ENCODE data around the gene KLHL22.
"Not testable (repeated sequence)": the region's sequence is repeated elsewhere in the genome, so short reads cannot be mapped to it uniquely, and the experiment has no call there.

KLHL22 gene, protein sequence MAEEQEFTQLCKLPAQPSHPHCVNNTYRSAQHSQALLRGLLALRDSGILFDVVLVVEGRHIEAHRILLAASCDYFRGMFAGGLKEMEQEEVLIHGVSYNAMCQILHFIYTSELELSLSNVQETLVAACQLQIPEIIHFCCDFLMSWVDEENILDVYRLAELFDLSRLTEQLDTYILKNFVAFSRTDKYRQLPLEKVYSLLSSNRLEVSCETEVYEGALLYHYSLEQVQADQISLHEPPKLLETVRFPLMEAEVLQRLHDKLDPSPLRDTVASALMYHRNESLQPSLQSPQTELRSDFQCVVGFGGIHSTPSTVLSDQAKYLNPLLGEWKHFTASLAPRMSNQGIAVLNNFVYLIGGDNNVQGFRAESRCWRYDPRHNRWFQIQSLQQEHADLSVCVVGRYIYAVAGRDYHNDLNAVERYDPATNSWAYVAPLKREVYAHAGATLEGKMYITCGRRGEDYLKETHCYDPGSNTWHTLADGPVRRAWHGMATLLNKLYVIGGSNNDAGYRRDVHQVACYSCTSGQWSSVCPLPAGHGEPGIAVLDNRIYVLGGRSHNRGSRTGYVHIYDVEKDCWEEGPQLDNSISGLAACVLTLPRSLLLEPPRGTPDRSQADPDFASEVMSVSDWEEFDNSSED

DNA sequence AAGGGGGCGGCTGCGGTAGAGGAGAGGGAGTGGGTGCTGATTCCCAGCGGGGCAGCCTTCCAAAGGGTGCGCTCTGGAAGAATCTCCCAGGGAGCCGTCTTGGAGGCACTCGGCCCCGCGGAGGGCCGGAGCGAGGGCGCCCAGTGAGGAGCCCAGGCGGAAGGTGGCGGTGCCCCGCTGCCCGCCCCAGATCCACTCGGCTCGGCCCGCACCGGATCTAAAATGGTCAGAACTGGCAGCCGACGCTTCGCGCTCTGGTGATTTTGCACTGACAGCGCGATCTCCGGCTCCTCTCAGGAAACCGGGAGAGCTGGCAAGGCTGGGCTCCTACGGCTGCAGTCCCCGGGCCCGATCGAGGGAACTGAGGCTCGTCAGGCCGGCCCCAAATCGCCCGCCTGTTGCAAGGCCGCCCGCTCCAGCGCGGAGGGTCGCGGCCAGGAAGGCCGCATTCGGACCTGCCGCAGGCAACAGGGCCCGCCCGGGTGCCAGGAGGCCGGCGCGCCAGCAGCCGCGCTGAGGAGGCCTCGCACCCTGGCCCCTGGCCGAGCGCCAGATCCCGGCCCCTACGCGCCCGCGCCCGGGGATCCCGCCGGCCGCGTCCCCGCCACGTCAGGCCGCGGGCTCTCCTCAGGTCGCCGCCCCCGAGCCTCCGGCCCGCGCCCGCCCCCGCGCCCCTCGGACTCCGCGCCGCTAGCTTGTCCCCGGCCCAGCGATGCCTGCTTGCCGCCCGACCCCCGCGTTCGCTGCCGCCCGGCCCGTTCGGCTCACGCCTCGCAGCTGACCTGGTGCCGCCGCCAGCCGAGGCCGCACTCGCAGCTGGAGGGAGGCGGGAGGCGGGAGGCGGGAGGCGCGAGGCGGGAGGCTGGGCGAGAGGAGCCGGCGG, at the start of gene KLHL22:
KLHL22 (minus strand) TSS at position 818 of the 883 bp plus-strand sequence. CDS start 6,584 bp downstream, outside the sequence.
- H3K36me3 ChIP-seq (ENCODE audit: control insufficient read depth, insufficient read depth, low read length): peaks cover under 1% of the 10 kb centered on the region
- H3K4me1 ChIP-seq (ENCODE audit: control insufficient read depth, insufficient read depth, low read length): peaks cover 8% of the 10 kb centered on the region
- peak within 1 kb of the TSS; percentile 89 for H3K4me3 ChIP-seq (ENCODE audit: low read length)
- no peaks in the 10 kb centered on the region for H3K27me3 ChIP-seq (ENCODE audit: control insufficient read depth, insufficient read depth, low read length)
- peak within 1 kb of the TSS; percentile 95 for H3K27ac ChIP-seq (ENCODE audit: low read depth, low read length)
- peak within 1 kb of the TSS; percentile 69 for H3K9ac ChIP-seq (ENCODE audit: low read length)

DNA sequence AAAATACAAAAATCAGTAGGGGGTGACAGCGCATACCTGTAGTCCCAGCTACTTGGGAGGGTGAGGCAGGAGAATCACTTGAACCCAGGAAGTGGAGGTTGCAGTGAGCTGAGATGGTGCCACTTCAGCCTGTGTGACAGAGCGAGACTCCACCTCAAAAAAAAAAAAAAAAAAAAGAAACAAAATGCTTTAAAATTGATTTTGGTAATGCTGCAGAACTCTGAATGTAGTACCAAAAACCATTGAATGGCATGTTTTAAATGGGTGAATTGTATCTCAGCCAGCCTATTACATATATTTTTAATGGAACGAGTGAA, 49.7 kb upstream of the KLHL22 start:
- not testable (repeated sequence) for H3K4me3 ChIP-seq (ENCODE audit: low read length); H3K36me3 ChIP-seq (ENCODE audit: control insufficient read depth, insufficient read depth, low read length); H3K27me3 ChIP-seq (ENCODE audit: control insufficient read depth, insufficient read depth, low read length); H3K27ac ChIP-seq (ENCODE audit: low read depth, low read length); H3K9ac ChIP-seq (ENCODE audit: low read length)
- peaks cover 13% of the 10 kb centered on the region for H3K4me1 ChIP-seq (ENCODE audit: control insufficient read depth, insufficient read depth, low read length)

DNA sequence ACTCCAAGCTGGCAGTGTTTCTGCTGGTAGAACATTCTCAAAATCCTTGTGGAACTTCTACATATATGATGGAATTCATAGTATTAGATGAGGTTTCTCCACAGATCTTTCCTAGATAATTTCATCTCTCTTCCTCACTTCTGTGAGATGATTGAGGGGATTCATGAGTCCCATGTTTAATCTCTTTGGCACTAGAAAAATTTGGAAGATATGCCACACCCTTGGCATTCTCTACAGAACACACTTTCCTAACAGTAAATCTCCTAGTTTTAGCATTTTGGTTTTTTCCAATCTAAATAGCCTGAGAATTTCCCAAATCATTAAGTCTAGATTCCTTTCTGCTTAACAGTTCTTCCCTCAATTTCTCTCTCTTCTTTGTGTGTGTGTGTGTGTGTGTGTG, 47.1 kb upstream of the KLHL22 start:
- H3K27ac ChIP-seq (ENCODE audit: low read depth, low read length): no peak overlapping the region

DNA sequence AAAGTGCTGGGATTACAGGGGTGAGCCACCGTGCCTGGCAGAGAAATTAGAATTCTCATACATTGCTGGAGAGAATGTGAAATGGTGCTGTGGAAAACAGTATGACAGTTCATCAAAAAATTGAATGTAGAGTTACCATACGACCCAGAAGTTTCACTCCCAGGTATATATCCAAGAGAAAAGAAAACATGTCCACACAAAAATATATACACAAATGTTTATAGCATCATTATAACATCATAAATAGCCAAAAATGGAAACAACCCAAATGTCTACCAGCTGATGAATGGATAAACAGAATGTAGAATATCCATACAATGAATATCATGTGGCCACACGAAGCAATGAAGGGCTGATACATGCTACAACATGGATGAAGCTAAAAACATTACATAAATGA, 46.5 kb upstream of the KLHL22 start:
- H3K27me3 ChIP-seq (ENCODE audit: control insufficient read depth, insufficient read depth, low read length): no peaks in the 10 kb centered on the region
- no peaks in the 10 kb centered on the region for H3K4me1 ChIP-seq (ENCODE audit: control insufficient read depth, insufficient read depth, low read length)
- H3K27ac ChIP-seq (ENCODE audit: low read depth, low read length): no peak overlapping the region
- no peak overlapping the region for H3K4me3 ChIP-seq (ENCODE audit: low read length)
- peaks cover 7% of the 10 kb centered on the region for H3K36me3 ChIP-seq (ENCODE audit: control insufficient read depth, insufficient read depth, low read length)
- H3K9ac ChIP-seq (ENCODE audit: low read length): no peak overlapping the region

More for the DNA sequence above, 47.1 kb upstream of the KLHL22 start:
- no peaks in the 10 kb centered on the region for H3K27me3 ChIP-seq (ENCODE audit: control insufficient read depth, insufficient read depth, low read length)
- no peak overlapping the region for H3K4me3 ChIP-seq (ENCODE audit: low read length)
- H3K36me3 ChIP-seq (ENCODE audit: control insufficient read depth, insufficient read depth, low read length): no peaks in the 10 kb centered on the region
- H3K9ac ChIP-seq (ENCODE audit: low read length): no peak overlapping the region
- H3K4me1 ChIP-seq (ENCODE audit: control insufficient read depth, insufficient read depth, low read length): no peaks in the 10 kb centered on the region

DNA sequence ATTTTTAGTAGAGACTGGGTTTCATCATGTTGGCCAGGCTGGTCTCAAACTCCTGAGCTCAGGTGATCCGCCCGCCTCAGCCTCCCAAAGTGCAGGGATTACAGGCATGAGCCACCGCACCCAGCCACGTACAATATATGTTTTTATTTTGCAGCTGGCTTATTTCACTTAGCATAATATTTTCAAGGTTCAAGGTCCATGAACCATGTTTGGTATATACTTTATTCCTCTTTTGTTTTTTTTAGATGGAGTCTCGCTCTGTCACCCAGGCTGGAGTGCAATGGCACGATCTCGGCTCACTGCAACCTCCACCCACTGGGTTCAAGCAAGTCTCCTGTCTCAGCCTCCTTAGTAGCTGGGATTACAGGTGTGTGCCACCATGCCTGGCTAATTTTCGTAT, 43.3 kb upstream of the KLHL22 start:
- not testable (repeated sequence) for H3K4me1 ChIP-seq (ENCODE audit: control insufficient read depth, insufficient read depth, low read length); H3K4me3 ChIP-seq (ENCODE audit: low read length); H3K27me3 ChIP-seq (ENCODE audit: control insufficient read depth, insufficient read depth, low read length); H3K27ac ChIP-seq (ENCODE audit: low read depth, low read length); H3K9ac ChIP-seq (ENCODE audit: low read length)
- H3K36me3 ChIP-seq (ENCODE audit: control insufficient read depth, insufficient read depth, low read length): peaks cover 11% of the 10 kb centered on the region

DNA sequence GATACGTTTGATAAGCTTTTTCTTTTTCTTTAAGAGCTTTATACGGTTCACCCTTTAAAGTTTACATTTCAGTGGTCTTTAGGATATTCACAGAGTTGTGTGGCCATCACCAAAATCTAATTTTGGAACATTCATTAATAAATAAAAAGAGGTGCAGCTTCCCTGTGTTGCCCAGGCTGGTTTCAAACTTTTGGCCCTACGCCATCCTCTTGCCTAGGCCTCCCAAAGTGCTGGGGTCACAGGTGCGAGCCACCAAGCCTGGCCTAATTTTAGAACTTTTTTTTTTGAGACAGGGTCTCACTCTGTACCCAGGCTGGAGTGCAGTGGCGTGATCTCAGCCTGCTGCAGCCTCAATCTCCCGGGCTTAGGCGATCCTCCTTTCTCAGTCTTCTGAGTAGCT, 42.4 kb upstream of the KLHL22 start:
- Histone ChIP-seq H3K27ac (ENCODE audit: low read depth, low read length) (no peak overlapping the region), H3K27me3 (ENCODE audit: control insufficient read depth, insufficient read depth, low read length) (no peaks in the 10 kb centered on the region), H3K4me3 (ENCODE audit: low read length) (no peak overlapping the region), H3K4me1 (ENCODE audit: control insufficient read depth, insufficient read depth, low read length) (peaks cover 6% of the 10 kb centered on the region), H3K9ac (ENCODE audit: low read length) (no peak overlapping the region), H3K36me3 (ENCODE audit: control insufficient read depth, insufficient read depth, low read length) (peaks cover 11% of the 10 kb centered on the region)

DNA sequence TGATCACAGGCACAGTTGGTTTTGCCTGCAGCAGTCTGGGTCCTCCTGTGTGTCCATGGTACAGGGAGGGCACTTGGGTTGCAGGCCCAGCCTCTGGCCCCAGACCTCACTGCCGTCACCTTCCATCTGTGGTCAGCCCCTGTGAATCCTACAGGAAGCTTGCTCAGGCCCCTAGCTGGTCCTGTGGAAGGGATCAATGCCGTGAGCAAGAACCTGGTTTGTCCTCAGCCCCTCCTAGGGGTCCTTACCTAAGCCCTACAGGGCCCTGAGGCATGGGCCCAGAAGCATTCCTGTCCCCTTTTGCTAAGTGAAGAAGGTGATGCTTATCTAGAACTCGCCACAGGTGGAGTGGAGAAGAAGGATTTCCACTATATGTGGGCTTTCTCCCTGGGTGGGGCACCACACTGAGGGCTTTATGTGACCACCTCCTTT, 41.7 kb upstream of the KLHL22 start:
- no peaks in the 10 kb centered on the region for H3K27me3 ChIP-seq (ENCODE audit: control insufficient read depth, insufficient read depth, low read length)
- H3K27ac ChIP-seq (ENCODE audit: low read depth, low read length): no peak overlapping the region
- H3K9ac ChIP-seq (ENCODE audit: low read length): no peak overlapping the region
- no peak overlapping the region for H3K4me3 ChIP-seq (ENCODE audit: low read length)
- peaks cover 13% of the 10 kb centered on the region for H3K4me1 ChIP-seq (ENCODE audit: control insufficient read depth, insufficient read depth, low read length)
- H3K36me3 ChIP-seq (ENCODE audit: control insufficient read depth, insufficient read depth, low read length): peaks cover 11% of the 10 kb centered on the region

DNA sequence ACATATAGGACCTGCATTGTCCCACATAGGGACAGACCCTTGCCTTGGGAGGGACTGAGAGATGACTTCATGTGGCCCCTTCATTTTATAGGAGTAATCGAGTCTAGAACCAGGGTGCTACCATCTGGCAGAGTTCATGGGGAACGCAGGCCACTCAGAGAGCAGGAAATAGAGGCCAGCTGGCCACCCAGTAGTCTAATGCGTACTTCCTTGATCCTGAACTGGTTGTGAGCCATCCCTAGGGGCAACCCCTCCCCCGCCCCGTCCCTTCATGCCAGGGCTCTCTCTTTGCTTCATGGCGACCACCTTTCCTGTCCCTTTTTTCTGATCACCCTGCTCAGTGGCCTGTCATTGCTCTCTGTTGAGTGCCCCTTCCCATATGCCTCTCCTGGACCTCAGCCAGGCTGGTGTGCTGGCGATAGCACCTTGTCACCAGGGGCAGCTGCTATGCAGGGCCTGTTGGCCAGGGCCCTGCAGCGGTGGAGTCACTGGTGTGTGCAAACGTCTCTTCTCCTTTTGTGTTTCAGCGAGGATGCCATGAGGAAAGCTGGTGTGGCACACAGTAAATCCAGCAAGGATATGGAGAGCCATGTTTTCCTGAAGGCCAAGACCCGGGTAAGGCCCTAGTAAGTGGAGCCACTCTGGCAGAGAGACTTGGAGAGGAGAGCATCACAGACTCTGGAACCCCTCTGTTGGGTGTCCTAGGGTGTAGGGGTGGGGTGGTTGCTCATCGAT, 41.2 kb upstream of the KLHL22 start:
- Histone ChIP-seq H3K4me1 (ENCODE audit: control insufficient read depth, insufficient read depth, low read length) (peaks cover 18% of the 10 kb centered on the region), H3K4me3 (ENCODE audit: low read length) (no peak overlapping the region), H3K27me3 (ENCODE audit: control insufficient read depth, insufficient read depth, low read length) (no peaks in the 10 kb centered on the region), H3K27ac (ENCODE audit: low read depth, low read length) (no peak overlapping the region), H3K36me3 (ENCODE audit: control insufficient read depth, insufficient read depth, low read length) (peaks cover 11% of the 10 kb centered on the region), H3K9ac (ENCODE audit: low read length) (no peak overlapping the region)

DNA sequence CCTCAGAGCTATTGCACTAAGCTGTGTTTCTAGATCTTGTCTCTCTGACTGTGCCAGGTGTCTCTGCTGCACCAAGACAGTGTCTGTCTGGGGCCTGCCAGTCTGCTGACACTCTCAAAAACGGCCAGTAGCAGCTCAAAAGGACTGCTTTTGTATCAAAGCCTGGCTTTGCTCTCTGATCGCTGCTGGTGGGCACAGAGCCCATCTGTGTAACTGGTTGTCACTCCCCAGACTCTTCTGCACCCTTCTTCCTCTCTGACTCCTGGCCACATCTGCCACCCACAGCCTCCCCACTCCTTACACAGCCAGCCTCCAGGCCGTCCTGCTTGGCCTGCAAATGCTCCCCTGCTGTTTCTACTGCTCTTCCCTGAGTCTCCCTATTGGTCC, 38.3 kb upstream of the KLHL22 start:
- peaks cover 25% of the 10 kb centered on the region for H3K4me1 ChIP-seq (ENCODE audit: control insufficient read depth, insufficient read depth, low read length)
- H3K9ac ChIP-seq (ENCODE audit: low read length): no peak overlapping the region
- peak overlapping the region; percentile 7 for H3K27ac ChIP-seq (ENCODE audit: low read depth, low read length)

DNA sequence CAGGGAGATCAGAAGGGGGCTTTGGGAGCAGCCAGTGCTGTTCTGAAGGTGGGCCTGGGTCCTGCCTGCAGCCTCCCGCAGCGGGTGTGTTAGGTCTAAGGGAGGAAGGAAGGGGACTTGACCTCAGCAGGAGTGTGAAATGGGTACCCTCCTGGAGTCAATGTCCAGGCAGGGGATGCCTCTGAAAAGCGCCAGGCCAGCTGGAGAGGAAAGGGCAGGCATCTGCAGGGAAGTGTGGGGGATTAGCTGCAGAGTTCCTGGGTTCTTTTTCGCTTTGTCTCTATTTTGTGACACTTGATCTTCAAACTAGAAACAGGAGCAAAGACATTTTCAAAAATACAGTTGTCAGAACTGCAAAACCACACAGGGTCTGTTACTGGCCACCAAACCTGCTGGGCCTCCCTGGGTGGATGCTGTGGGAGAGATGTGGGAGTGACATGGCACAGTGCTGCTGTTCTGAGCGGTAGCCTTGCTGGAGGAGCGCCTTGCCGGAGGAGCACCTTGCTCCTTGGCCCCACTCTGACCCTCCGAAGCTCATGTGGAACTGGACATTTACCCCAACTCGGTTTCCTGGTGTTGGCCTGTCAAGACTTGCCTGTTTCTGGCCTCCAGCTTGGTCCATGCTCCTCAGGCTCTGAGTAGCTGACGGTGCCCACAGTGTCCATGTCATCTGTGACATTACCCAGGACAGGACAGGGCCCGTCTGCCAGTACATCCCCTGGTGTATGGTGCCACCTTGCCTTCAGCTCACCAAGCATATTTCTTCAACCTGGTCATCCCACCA, 37.7 kb upstream of the KLHL22 start:
- Histone ChIP-seq H3K9ac (ENCODE audit: low read length) (no peak overlapping the region), H3K36me3 (ENCODE audit: control insufficient read depth, insufficient read depth, low read length) (peaks cover 14% of the 10 kb centered on the region), H3K27ac (ENCODE audit: low read depth, low read length) (peak overlapping the region; percentile 69), H3K4me3 (ENCODE audit: low read length) (no peak overlapping the region), H3K4me1 (ENCODE audit: control insufficient read depth, insufficient read depth, low read length) (peaks cover 25% of the 10 kb centered on the region), H3K27me3 (ENCODE audit: control insufficient read depth, insufficient read depth, low read length) (no peaks in the 10 kb centered on the region)

More for the DNA sequence above, 38.3 kb upstream of the KLHL22 start:
- peaks cover 11% of the 10 kb centered on the region for H3K36me3 ChIP-seq (ENCODE audit: control insufficient read depth, insufficient read depth, low read length)
- no peaks in the 10 kb centered on the region for H3K27me3 ChIP-seq (ENCODE audit: control insufficient read depth, insufficient read depth, low read length)
- H3K4me3 ChIP-seq (ENCODE audit: low read length): no peak overlapping the region

DNA sequence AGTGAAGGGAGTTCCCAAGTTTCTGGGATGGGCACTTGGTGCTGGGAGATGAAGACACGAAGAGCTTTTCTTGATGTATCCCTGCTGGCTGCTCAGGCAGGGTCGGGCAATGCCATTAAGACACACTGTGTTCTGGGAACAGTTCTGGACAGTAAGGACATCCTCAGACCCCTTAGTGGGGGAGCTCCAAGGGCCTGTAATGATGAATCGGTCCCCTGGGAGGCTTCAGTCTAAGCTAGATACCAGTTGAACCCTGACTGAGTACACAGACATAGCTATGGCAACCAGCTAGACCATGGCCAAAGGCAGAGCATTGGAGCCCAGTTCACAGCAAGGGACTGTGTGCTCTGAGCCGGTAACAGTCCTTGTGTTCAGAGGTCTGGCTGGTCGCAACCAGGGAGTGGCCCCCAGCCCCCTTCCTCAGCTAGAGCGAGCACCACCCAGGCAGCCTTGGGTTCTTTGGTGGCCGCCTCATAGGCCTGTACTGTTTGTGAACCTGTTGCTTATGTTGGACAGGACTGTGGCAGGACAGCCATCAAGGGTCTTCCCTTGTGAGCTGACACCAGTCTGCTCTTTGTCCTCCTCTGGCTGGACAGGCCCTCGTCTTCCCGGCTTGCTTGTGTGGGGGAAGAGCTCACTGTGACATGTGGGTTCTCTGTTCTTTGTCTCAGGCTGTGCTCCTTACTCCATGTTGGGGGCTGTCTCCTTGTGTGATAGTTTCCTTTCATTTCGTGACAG, 36.8 kb upstream of the KLHL22 start:
- Histone ChIP-seq H3K4me3 (ENCODE audit: low read length) (no peak overlapping the region), H3K27me3 (ENCODE audit: control insufficient read depth, insufficient read depth, low read length) (no peaks in the 10 kb centered on the region), H3K4me1 (ENCODE audit: control insufficient read depth, insufficient read depth, low read length) (peaks cover 25% of the 10 kb centered on the region), H3K36me3 (ENCODE audit: control insufficient read depth, insufficient read depth, low read length) (peaks cover 14% of the 10 kb centered on the region), H3K9ac (ENCODE audit: low read length) (no peak overlapping the region), H3K27ac (ENCODE audit: low read depth, low read length) (peak overlapping the region; percentile 69)

Data from rectal smooth muscle tissue (tissue), 1 donor.